Measurements from ENCODE around the gene BTN3A1. TPM values are rescaled to one million over a fixed set of nuclear protein-coding genes. Genes with fewer than 3 reads are reported as not detected.

The BTN3A1 gene
- total and polyA plus RNA-seq, 2 of the 8 experiments (the other 6 are each of a cell fraction or from before 2014, with no cell fraction given): 4.7 to 5.6 TPM

GRCh38 chr6:26452631-26453235, 50.7 kb downstream of the BTN3A1 start:
- no peaks in the 10 kb centered on the region for H3K79me1 ChIP-seq (ENCODE audit: low read depth, low read length)
- no peaks in the 10 kb centered on the region for H3K36me3 ChIP-seq (ENCODE audit: control insufficient read depth in 2 of 4, insufficient read depth in 4 of 4, low read length in 3 of 4)
- no peak overlapping the region for H3K4me2 ChIP-seq (ENCODE audit: insufficient read depth in 1 of 2, low read depth in 2 of 2, low read length in 2 of 2)
- no peak overlapping the region for H3K4ac ChIP-seq (replicated peaks; ENCODE audit: insufficient read length, low read depth, low read length)
- no peak overlapping the region for H2BK12ac ChIP-seq (ENCODE audit: low read depth, low read length)
- ChIA-PET CTCF (ENCODE audit: partially characterized antibody) (interaction anchor here (0.7 to 6.4 kb wide), 4 partner anchors 10 to 111 kb away, joined by 3 to 24 read pairs (median 4); no protein-coding TSS in a partner anchor), POLR2A (ENCODE audit: partially characterized antibody) (interaction anchor here (0.9 to 1.0 kb wide), 2 partner anchors 10 to 68 kb away, joined by 3 to 4 read pairs; no protein-coding TSS in a partner anchor)
- peaks cover 0 to 6% (median 4%) of the 10 kb centered on the region in 4 experiments; a peak in 3 of 7 replicates for H3K4me1 ChIP-seq (replicated peaks in 1 of 4; ENCODE audit: control insufficient read depth in 3 of 4, insufficient read depth in 4 of 4, low read length in 3 of 4)
- no peak overlapping the region for H3K27ac ChIP-seq (ENCODE audit: low read depth, low read length)
- no peak overlapping the region for H2AFZ ChIP-seq (ENCODE audit: low read length)
- no peak for DNase-seq (ENCODE audit: low read depth in 1 of 2, low spot score in 2 of 2)
- no peak overlapping the region for H4K8ac ChIP-seq (ENCODE audit: extremely low read depth, insufficient read depth, low read length)
- no peak overlapping the region for H4K91ac ChIP-seq (replicated peaks; ENCODE audit: insufficient read length, low read length)
- 82% methylated on average over 1 of the region's 1 CpG; no CpG with 5 or more reads in 1 of the 2 experiments for WGBS, 2 experiments (ENCODE audit: extremely low coverage in 1 of 2, insufficient coverage in 1 of 2, insufficient read length in 1 of 2, insufficient replicate concordance in 2 of 2, low coverage in 1 of 2, low lambda C conversion rate in 2 of 2, missing lambda C conversion rate in 1 of 2)
- no peak overlapping the region for H2BK15ac ChIP-seq (ENCODE audit: low read length)
- H3K14ac ChIP-seq (ENCODE audit: insufficient read length): no peak overlapping the region
- no peak for FAIRE-seq
- no peak overlapping the region for H3K4me3 ChIP-seq (ENCODE audit: extremely low read depth in 1 of 4, insufficient read depth in 2 of 4, low read depth in 3 of 4, low read length in 4 of 4)
- no peak overlapping the region for H3K56ac ChIP-seq (replicated peaks; ENCODE audit: insufficient read length, low read depth, low read length)
- no peak overlapping the region for H3K18ac ChIP-seq (ENCODE audit: extremely low read depth, low read length)
- no peaks in the 10 kb centered on the region for H3K23me2 ChIP-seq (ENCODE audit: low read depth, low read length)
- no peak overlapping the region for H3K9ac ChIP-seq (replicated peaks in 1 of 4; ENCODE audit: extremely low read depth in 1 of 4, low read depth in 3 of 4, low read length in 3 of 4)
- H4K5ac ChIP-seq (ENCODE audit: insufficient read length, low read depth, low read length): no peak overlapping the region
- H2BK120ac ChIP-seq (replicated peaks; ENCODE audit: low read depth, low read length): no peak overlapping the region
- no peaks in the 10 kb centered on the region for H3K9me3 ChIP-seq (ENCODE audit: insufficient read depth in 2 of 2, low read depth in 1 of 2, low read length in 1 of 2)
- H4K20me1 ChIP-seq (replicated peaks in 1 of 2; ENCODE audit: control insufficient read depth in 1 of 2, insufficient read depth in 2 of 2, low read length in 2 of 2): no peaks in the 10 kb centered on the region
- no peaks in the 10 kb centered on the region for H3K27me3 ChIP-seq (replicated peaks in 1 of 4; ENCODE audit: control insufficient read depth in 3 of 4, extremely low read depth in 1 of 4, insufficient read depth in 3 of 4, low read length in 3 of 4)
- no peak overlapping the region for H2AK5ac ChIP-seq (ENCODE audit: low read depth, low read length)
- H3K79me2 ChIP-seq (ENCODE audit: control insufficient read depth in 1 of 2, insufficient read depth in 2 of 2, low read length in 2 of 2): no peaks in the 10 kb centered on the region
- no peak overlapping the region for H2BK20ac ChIP-seq (ENCODE audit: low read length)
- no peak overlapping the region for H2BK5ac ChIP-seq (ENCODE audit: low read depth, low read length)
- no peak overlapping the region for H3K23ac ChIP-seq (ENCODE audit: insufficient read length)
- TF ChIP-seq GTF2F1 (IDR thresholded peaks at IDR 0.05; ENCODE audit: borderline replicate concordance, low read depth, low read length) (no peak), USF2 (IDR thresholded peaks at IDR 0.05; ENCODE audit: low read length) (no peak), NRF1 (IDR thresholded peaks at IDR 0.05; ENCODE audit: low read depth, low read length) (no peak), CEBPB (IDR thresholded peaks at IDR 0.05; ENCODE audit: low read depth, low read length) (no peak), RNF2 (IDR thresholded peaks at IDR 0.05; ENCODE audit: borderline replicate concordance, low read depth, low read length, missing control alignments, poor library complexity, severe bottlenecking) (no peak)

All from H1 (cell line).